K562 (cell line): Measurements from ENCODE around the gene PRRC2C. TPM values are rescaled to one million over a fixed set of nuclear protein-coding genes. Genes with fewer than 3 reads are reported as not detected.

Experiments used
- ATAC-seq: fragments of 200-7000 bp; cut with Tn5 transposase; 3 replicates; pipeline ENCODE4 v1.9.1; 2020; ENCODE audit warnings: moderate library complexity
- BruUV-seq: library from RNA; stranded (reverse); fragments of 400-500 nt; replicated peaks from 2 replicates; lab custom pipeline; 2021; lab: Mats Ljungman, UMichigan
- CTCF ChIA-PET: fragments of 300-600 bp; formaldehyde crosslinking; extraction: SDS; loops from one replicate; lab custom pipeline; 2021; ENCODE audit warnings: low intra/inter-chr PET ratio; lab: Yijun Ruan, JAX
- POLR2A ChIA-PET: fragments of 300-600, 350-650 bp; sonication (Branson Sonifier 250); formaldehyde crosslinking; extraction: SDS; loops from one replicate; lab custom pipeline; 2021; ENCODE audit warnings: antibody characterized with exemption, inconsistent platforms; lab: Yijun Ruan, JAX
- DNase-seq, 4 experiments: peaks; one replicate each; pipeline versions ENCODE4 v3.0.0 to v3.0.0-alpha.2; 2011 to 2018; ENCODE audit warnings: low spot score in 3 of 4, mixed read lengths in 3 of 4; ENCODE audit errors: extremely low read depth in 1 of 4
- FAIRE-seq: peaks from 2 replicates; lab custom pipeline; 2011; peaks lifted over from hg19 to GRCh38; lab: Jason Lieb, UNC
- H2AFZ ChIP-seq: 2 replicates; pipeline ENCODE4 v1.6.0; 2011; ENCODE audit warnings: low read depth, low read length, control low read depth, inconsistent platforms
- H3K27ac ChIP-seq: fragments of 200-600 bp; 3 replicates; pipeline ENCODE4 v1.8.0; 2011; ENCODE audit warnings: low read depth, mild to moderate bottlenecking, control low read depth, inconsistent platforms, low read length, moderate library complexity, mixed read lengths; ENCODE audit errors: extremely low read depth
- H3K27me3 ChIP-seq, 2 experiments: fragments of 300-600 bp in 1 of 2; 2 replicates in 1 of 2; 3 replicates in 1 of 2; pipeline versions ENCODE4 v1.6.0 to v1.8.0; 2011; ENCODE audit warnings: inconsistent platforms in 2 of 2, low read length in 2 of 2, mild to moderate bottlenecking in 1 of 2, mixed read lengths in 1 of 2, moderate library complexity in 1 of 2; ENCODE audit not compliant: control insufficient read depth in 2 of 2, insufficient read depth in 2 of 2
- H3K36me3 ChIP-seq: fragments of 300-600 bp; 3 replicates; pipeline ENCODE4 v1.8.0; 2011; ENCODE audit warnings: mild to moderate bottlenecking, low read length, inconsistent platforms; ENCODE audit not compliant: control insufficient read depth, insufficient read depth
- H3K4me1 ChIP-seq, 2 experiments: fragments of 200-600 bp in 1 of 2; replicated peaks in 1 of 2; 2 replicates in 1 of 2; 3 replicates in 1 of 2; pipeline versions ENCODE4 v1.5.1 to v1.8.0; 2011; ENCODE audit warnings: inconsistent platforms in 2 of 2, low read length in 2 of 2, mild to moderate bottlenecking in 1 of 2, mixed read lengths in 1 of 2, moderate library complexity in 1 of 2; ENCODE audit not compliant: control insufficient read depth in 2 of 2, insufficient read depth in 2 of 2
- H3K4me2 ChIP-seq: 2 replicates; pipeline ENCODE4 v1.6.1; 2011; ENCODE audit warnings: low read length, control low read depth, inconsistent platforms, mixed read lengths; ENCODE audit not compliant: insufficient read depth
- H3K4me3 ChIP-seq: fragments of 200-600 bp; sonication (generic), shearing (Covaris generic); 2 replicates; pipeline ENCODE4 v1.5.1; 2016; ENCODE audit warnings: control low read depth, inconsistent platforms
- H3K79me2 ChIP-seq: fragments of 200-600 bp; 3 replicates; pipeline ENCODE4 v1.8.0; 2011; ENCODE audit warnings: low read length, inconsistent platforms; ENCODE audit not compliant: control insufficient read depth, insufficient read depth
- H3K9ac ChIP-seq, 2 experiments: 2 replicates each; pipeline versions ENCODE4 v1.6.0 to v1.6.1; 2011; ENCODE audit warnings: low read depth in 2 of 2, low read length in 2 of 2, control low read depth in 1 of 2, inconsistent platforms in 1 of 2, mild to moderate bottlenecking in 1 of 2, mixed read lengths in 1 of 2; ENCODE audit not compliant: insufficient read depth in 1 of 2
- H3K9me1 ChIP-seq: one replicate; pipeline ENCODE4 v1.6.0; 2011; ENCODE audit warnings: inconsistent platforms, mild to moderate bottlenecking, low read length, moderate library complexity; ENCODE audit not compliant: control insufficient read depth, insufficient read depth
- H3K9me3 ChIP-seq: replicated peaks from 2 replicates; pipeline ENCODE4 v1.5.1; 2011; ENCODE audit warnings: low read depth, low read length, inconsistent platforms; ENCODE audit not compliant: control insufficient read depth, insufficient read depth
- H4K20me1 ChIP-seq: replicated peaks from 2 replicates; pipeline ENCODE4 v1.6.1; 2011; ENCODE audit warnings: low read length, inconsistent platforms, mixed read lengths; ENCODE audit not compliant: control insufficient read depth, insufficient read depth
- BACH1 ChIP-seq: fragments of 200-800 bp; sonication (Bioruptor generic); IDR thresholded peaks from 2 replicates; pipeline ENCODE4 v1.6.1; 2016; ENCODE audit warnings: missing genetic modification characterization, missing compliant biosample characterization
- EGR1 ChIP-seq: fragments of 450-650 bp; conservative IDR thresholded peaks from 2 replicates; pipeline ENCODE4 v1.6.1; 2017; ENCODE audit warnings: mild to moderate bottlenecking
- ELF4 ChIP-seq: fragments of 450-650 bp; formaldehyde crosslinking; IDR thresholded peaks from 2 replicates; pipeline ENCODE4 v1.4.0; 2022; ENCODE audit warnings: missing genetic modification characterization
- MAFK ChIP-seq: IDR thresholded peaks from 2 replicates; pipeline ENCODE4 v1.6.1; 2011; ENCODE audit warnings: low read length, improper control_type of control experiment
- ZNF24 ChIP-seq: fragments of 450-650 bp; IDR thresholded peaks from 2 replicates; pipeline ENCODE4 v1.6.1; 2016
- WGBS: fragments of 100-300 bp; shearing (Covaris generic); methylation state at CpG from one replicate; pipeline ENCODE4 v1.1.6; 2016; ENCODE audit warnings: low coverage, mixed read lengths; ENCODE audit not compliant: insufficient coverage; ENCODE audit errors: missing lambda C conversion rate; 5-methylcytosine and 5-hydroxymethylcytosine counted together
- in situ Hi-C: fragments of 300-500 bp; cut with MboI; formaldehyde crosslinking; loops from 4 replicates; pipeline ENCODE4 v1.15.0; 2018; ENCODE audit warnings: inconsistent platforms, mixed read lengths
- intact Hi-C: fragments of 100-400 bp; cut with micrococcal nuclease; formaldehyde crosslinking; loops from 2 replicates; pipeline ENCODE4 v1.14.2; 2022
- polyA plus RNA-seq, 8 experiments: library from polyadenylated mRNA; depleted of rRNA in 4 of 8; stranded (reverse) in 5 of 8; unstranded in 3 of 8; fragments of >200 nt; fragmentation: Nextera tagmentation in 2 of 8; fragmentation: Illumina TruSeq in 1 of 8; extraction: Ambion mirVana in 2 of 8; extraction: Trizol in 1 of 8; gene quantifications; 2 replicates each; pipeline versions ENCODE4 v1.2.1 to v1.2.3, GENCODE V29; 2011 to 2014; ENCODE audit warnings: inconsistent platforms in 1 of 8, missing spikeins in 1 of 8
- total RNA-seq, 7 experiments: library from RNA; depleted of rRNA in 6 of 7; stranded (reverse); fragments of >200 nt in 6 of 7; fragmentation: Illumina TruSeq in 2 of 7; extraction: Trizol in 2 of 7; gene quantifications; 2 replicates each; pipeline versions ENCODE4 v1.2.1 to v1.2.3, GENCODE V29; 2011 to 2021; ENCODE audit warnings: low replicate concordance in 1 of 7
- TF ChIP-seq, protein P1 (sequence below): fragments of 250-450 bp; sonication (Bioruptor Pico); IDR thresholded peaks from 2 replicates; pipeline ENCODE4 v1.8.0; 2022; ENCODE audit warnings: moderate library complexity, mild to moderate bottlenecking, inconsistent platforms
- TF ChIP-seq, protein P2 (sequence below): sonication (generic); formaldehyde crosslinking; IDR thresholded peaks from 2 replicates; pipeline ENCODE4 v1.8.1; 2023; ENCODE audit warnings: mild to moderate bottlenecking, missing genetic modification reagents
- TF ChIP-seq, protein P3 (sequence below): fragments of 250-450 bp; sonication (Bioruptor Pico); IDR thresholded peaks from 2 replicates; pipeline ENCODE4 v1.4.0; 2020; ENCODE audit warnings: mild to moderate bottlenecking, moderate library complexity, borderline replicate concordance

The PRRC2C gene
- total and polyA plus RNA-seq, 9 of the 15 experiments (the other 6 are each of a cell fraction or from before 2014, with no cell fraction given): 61.9 to 237 (median 105) TPM

DNA sequence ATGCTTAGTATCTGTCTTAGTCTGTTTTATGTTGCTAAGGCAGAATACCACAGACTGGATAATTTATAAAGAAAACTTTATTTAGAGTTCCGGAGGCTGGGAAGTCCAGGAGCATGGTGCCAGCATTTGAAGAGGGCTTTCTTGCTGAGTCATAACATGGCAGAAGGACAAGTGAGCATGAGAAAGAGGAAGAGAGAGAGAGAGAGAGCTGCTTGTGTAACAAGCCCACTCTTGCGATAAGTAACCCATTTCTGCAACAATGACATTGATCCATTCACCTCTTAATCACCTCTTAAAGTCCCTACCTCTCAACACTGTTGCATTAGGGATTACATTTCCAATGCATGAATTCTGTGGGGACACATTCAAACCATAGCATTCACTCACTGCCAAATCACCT lies 125.1 kb downstream of the PRRC2C start:
- WGBS: 23% methylated on average over 2 of the region's 2 CpGs
- Histone ChIP-seq H3K36me3 (no peaks in the 10 kb centered on the region), H3K27me3 (no peaks in the 10 kb centered on the region; a peak in 1 of 5 replicates), H3K9ac (no peak overlapping the region), H4K20me1 (no peaks in the 10 kb centered on the region), H3K27ac (no peak overlapping the region), H3K79me2 (no peaks in the 10 kb centered on the region), H2AFZ (no peak overlapping the region), H3K4me2 (no peak overlapping the region), H3K4me1 (peaks cover 0 to 6% of the 10 kb centered on the region in 2 experiments; a peak in 2 of 5 replicates), H3K9me1 (no peaks in the 10 kb centered on the region), H3K9me3 (no peaks in the 10 kb centered on the region), H3K4me3 (no peak overlapping the region)
- in situ Hi-C loops (loop anchor here (25.0 kb wide), 1 partner anchor 1073 kb away; the partner anchor contains the start of gene GORAB), intact Hi-C loops (no loop called here)
- ChIA-PET CTCF (no interaction called here), POLR2A (no interaction called here)
- DNase-seq (no peak), ATAC-seq (no peak), FAIRE-seq (no peak)
- no TSS peak for BruUV-seq
- TF ChIP-seq, protein P1, sequence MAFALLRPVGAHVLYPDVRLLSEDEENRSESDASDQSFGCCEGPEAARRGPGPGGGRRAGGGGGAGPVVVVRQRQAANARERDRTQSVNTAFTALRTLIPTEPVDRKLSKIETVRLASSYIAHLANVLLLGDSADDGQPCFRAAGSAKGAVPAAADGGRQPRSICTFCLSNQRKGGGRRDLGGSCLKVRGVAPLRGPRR: no peak
- TF ChIP-seq EGR1 (no peak), BACH1 (tag) (peak; percentile 52; the same call in 1 of the 2 replicates), ELF4 (CRISPR knock-in tag) (no peak), ZNF24 (no peak), MAFK (peak; percentile 59; the same call in 1 of the 2 replicates)
- TF ChIP-seq, protein P2, sequence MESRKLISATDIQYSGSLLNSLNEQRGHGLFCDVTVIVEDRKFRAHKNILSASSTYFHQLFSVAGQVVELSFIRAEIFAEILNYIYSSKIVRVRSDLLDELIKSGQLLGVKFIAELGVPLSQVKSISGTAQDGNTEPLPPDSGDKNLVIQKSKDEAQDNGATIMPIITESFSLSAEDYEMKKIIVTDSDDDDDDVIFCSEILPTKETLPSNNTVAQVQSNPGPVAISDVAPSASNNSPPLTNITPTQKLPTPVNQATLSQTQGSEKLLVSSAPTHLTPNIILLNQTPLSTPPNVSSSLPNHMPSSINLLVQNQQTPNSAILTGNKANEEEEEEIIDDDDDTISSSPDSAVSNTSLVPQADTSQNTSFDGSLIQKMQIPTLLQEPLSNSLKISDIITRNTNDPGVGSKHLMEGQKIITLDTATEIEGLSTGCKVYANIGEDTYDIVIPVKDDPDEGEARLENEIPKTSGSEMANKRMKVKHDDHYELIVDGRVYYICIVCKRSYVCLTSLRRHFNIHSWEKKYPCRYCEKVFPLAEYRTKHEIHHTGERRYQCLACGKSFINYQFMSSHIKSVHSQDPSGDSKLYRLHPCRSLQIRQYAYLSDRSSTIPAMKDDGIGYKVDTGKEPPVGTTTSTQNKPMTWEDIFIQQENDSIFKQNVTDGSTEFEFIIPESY (CRISPR knock-in tag): no peak
- TF ChIP-seq, protein P3, sequence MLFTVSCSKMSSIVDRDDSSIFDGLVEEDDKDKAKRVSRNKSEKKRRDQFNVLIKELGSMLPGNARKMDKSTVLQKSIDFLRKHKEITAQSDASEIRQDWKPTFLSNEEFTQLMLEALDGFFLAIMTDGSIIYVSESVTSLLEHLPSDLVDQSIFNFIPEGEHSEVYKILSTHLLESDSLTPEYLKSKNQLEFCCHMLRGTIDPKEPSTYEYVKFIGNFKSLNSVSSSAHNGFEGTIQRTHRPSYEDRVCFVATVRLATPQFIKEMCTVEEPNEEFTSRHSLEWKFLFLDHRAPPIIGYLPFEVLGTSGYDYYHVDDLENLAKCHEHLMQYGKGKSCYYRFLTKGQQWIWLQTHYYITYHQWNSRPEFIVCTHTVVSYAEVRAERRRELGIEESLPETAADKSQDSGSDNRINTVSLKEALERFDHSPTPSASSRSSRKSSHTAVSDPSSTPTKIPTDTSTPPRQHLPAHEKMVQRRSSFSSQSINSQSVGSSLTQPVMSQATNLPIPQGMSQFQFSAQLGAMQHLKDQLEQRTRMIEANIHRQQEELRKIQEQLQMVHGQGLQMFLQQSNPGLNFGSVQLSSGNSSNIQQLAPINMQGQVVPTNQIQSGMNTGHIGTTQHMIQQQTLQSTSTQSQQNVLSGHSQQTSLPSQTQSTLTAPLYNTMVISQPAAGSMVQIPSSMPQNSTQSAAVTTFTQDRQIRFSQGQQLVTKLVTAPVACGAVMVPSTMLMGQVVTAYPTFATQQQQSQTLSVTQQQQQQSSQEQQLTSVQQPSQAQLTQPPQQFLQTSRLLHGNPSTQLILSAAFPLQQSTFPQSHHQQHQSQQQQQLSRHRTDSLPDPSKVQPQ: no peak
